ENCODE measurements around the gene FBXL16.
"Not testable (repeated sequence)": the region's sequence is repeated elsewhere in the genome, so short reads cannot be mapped to it uniquely, and the experiment has no call there.

GRCh38 chr16:712740-713250, 7.2 kb upstream of the FBXL16 start:
- TF ChIP-seq EZH2 (IDR thresholded peaks at IDR 0.05; ENCODE audit: borderline replicate concordance, insufficient read depth, low read length, poor library complexity, severe bottlenecking); EP300 (conservative IDR thresholded peaks at IDR 0.05; ENCODE audit: poor library complexity, severe bottlenecking); REST (IDR thresholded peaks at IDR 0.05; ENCODE audit: borderline replicate concordance); POLR2AphosphoS5 (IDR thresholded peaks at IDR 0.05); MXI1 (conservative IDR thresholded peaks at IDR 0.05; ENCODE audit: poor library complexity, severe bottlenecking); TAF1 (IDR thresholded peaks at IDR 0.05; ENCODE audit: low read depth): not testable (repeated sequence)
- peak; percentile 57 for TF ChIP-seq CTCF (IDR thresholded peaks at IDR 0.05; ENCODE audit: poor library complexity, severe bottlenecking)
- TF ChIP-seq SMC3 (conservative IDR thresholded peaks at IDR 0.05; ENCODE audit: poor library complexity): peak; percentile 30
